HG03060 (cell line): ENCODE data around the gene CMSS1.
"Not testable (repeated sequence)": the region's sequence is repeated elsewhere in the genome, so short reads cannot be mapped to it uniquely, and the experiment has no call there.

Source experiments
- ATAC-seq: cut with Tn5 transposase; IDR thresholded peaks from one replicate; pipeline ENCODE4 v1.9.1; 2021; ENCODE audit warnings: low read depth, moderate number of reproducible peaks; ENCODE audit not compliant: unreplicated experiment

CMSS1 gene

DNA sequence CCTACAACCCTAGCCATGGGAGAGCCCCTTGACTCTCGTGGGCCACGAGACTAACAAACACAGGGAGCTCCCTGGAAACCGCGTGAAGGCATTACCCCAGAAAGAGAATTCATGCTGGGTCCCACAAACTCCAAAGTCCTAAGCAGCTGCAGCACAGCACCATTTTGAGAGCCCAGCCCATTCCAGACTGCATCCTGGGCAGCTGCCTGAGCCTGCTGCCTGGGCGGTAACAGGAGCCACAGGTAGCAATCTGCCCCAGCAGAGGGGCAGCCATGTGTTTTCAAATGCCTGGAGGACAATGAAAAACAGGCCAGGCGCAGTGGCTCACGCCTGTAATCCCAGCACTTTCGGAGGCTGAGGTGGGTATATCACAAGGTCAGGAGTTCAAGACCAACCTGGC, 380.2 kb downstream of the CMSS1 start:
- ATAC-seq = no peak

- no peak for ATAC-seq
Observed at GRCh38 chr3:100198579-100199269, 381.1 kb downstream of the CMSS1 start.

GRCh38 chr3:100205171-100205570, 387.5 kb downstream of the CMSS1 start:
- ATAC-seq = no peak

- no peak for ATAC-seq
Observed at GRCh38 chr3:100206687-100207086, 389.0 kb downstream of the CMSS1 start.

DNA sequence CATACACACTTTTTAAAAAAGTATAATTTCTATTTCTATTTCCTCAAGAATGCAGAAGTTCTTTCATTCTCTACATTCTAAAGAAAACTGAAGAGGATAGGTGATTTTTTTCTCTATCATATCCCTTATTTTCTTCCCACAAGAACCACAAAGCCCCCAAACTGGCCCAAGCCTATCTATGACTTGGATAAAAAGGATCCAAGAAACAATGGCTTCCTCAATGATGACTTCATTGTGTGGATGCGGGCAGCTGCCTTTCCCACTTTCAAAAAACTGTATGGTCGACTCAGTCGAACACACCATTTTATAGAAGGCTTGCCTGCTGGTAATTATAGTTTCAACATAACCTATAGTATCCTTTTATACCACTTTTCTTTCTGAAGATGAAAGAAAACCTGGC, 390.2 kb downstream of the CMSS1 start:
- no peak for ATAC-seq

DNA sequence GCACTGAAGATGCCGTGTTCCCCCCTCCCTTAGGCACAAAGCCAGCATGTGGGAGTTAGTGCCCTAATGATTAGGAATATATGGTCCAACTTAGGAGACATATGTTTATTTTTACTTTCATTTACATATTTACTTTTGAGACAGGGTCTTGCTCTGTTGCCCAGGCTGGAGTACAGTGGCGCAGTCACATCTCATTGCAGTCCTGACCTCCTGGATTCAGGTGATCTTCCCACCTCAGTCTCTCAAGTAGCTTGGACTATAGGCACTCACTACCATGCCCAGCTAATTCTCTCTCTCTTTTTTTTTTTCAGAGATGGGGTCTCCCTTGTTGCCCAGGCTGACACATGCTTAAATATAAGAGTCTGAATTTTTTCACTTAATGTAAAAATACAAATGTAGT, 391.5 kb downstream of the CMSS1 start:
- no peak for ATAC-seq

DNA sequence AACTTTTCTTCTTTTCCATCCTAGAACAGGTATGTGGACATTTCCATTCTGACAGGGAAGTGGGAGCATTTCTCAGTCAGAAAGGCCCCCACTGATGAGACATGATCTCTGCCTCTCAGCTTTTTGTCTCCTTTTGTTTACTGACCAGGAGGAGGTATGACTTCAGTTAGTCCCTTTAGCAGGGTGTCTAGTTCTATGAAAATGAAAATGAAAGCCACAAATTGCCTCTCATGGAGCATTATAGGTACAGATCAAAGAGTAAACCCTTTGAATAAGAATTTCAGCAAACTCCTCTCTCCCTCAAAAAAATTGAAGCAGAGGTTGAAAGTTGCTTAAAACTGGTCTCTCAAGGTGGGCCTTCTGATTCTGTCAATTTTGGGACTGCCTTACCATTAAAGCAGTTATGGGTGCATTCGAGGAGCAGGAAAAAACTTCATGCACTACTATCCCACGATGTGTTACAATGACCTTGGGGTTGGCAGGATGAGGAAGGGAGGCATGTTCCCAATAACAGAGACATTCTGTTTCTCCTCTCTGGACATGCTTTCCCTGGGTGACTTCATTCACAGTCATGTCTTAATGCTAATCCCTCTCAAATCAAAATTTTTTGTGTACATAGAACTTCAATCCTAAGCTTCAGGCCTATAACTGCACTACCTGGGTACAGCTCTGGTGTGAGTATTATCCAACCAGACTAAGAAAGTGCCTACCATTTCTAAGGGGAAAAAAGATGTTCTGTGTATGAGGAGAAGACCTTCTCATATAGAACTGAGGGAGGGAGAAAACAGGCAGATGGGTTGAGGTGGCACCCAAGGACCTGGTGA, 392.5 kb downstream of the CMSS1 start:
- peak; percentile 88 for ATAC-seq

DNA sequence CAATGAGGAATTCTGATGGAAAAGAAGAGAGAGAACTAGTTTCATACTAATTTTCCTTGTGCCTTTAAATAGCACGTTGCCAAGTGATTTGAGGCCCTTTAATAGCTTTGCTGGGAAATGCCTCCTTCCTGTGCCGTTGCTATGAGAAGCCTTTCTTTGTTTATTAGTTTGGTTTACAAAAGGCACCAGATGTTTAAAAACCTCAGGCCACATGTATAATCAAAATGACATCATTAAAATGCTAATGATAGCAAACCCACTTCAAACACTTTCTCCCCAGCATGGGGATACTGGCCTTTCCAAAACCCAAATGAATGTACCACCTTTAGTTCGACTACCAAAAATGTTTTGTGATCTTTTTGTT, 393.1 kb downstream of the CMSS1 start:
- ATAC-seq = no peak

- no peak for ATAC-seq
Observed at GRCh38 chr3:100213891-100214573, 396.4 kb downstream of the CMSS1 start.

DNA sequence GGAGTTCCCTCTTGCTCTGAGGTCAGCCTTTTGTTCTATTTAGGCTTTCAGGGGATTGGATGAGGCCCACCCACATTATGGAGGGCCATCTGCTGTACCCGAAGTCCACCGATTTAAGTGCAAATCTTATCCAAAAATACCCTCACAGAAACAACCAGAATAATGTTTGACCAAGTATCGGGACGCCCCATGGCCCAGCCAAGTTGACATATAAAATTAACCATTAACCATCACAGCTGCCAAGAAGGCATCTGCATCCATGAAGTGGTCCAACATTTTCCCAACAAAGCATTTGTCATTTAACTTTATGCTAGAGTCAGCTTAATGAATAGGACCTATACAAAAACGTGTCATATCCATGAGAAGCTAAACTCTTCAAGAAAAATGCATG, 396.9 kb downstream of the CMSS1 start:
- no peak for ATAC-seq

GRCh38 chr3:100216713-100217112, 399.1 kb downstream of the CMSS1 start:
- ATAC-seq = no peak

GRCh38 chr3:100221159-100221558, 403.5 kb downstream of the CMSS1 start:
- no peak for ATAC-seq

GRCh38 chr3:100225193-100225592, 407.5 kb downstream of the CMSS1 start:
- no peak for ATAC-seq

- no peak for ATAC-seq
Observed at GRCh38 chr3:100225883-100226282, 408.2 kb downstream of the CMSS1 start.

DNA sequence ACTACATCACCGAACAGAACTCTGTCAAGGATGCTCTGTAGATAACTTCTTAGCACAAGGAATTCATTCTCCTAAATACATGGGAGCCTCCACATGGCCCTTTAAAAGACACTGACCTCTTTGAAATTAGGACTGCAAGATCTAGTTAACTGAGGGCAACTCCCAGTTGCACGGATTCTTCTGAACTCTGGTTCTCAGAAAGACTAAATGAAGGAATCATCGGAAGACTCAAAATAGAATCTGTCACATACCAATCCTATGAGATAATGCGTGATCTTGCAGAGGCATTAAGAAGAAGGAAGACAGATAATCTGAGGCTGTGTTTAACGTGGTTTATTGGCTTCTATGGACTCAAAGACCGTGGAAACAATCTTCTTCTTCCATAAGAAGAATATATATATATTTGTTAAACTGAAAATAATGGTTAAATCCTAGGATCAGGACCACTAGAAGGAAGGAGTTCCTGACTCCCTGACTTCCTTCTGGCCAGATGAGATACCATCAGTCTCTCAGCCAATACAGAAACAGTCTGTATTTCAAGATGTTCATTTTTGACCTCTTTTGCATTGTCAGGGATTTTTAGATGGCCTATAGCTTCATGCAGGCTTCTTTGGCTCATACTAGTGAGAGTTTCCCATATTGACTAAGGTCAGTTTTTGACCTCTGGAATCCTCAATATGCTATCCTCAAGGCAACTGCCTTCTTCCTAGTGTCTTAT, 409.2 kb downstream of the CMSS1 start:
- ATAC-seq = no peak

DNA sequence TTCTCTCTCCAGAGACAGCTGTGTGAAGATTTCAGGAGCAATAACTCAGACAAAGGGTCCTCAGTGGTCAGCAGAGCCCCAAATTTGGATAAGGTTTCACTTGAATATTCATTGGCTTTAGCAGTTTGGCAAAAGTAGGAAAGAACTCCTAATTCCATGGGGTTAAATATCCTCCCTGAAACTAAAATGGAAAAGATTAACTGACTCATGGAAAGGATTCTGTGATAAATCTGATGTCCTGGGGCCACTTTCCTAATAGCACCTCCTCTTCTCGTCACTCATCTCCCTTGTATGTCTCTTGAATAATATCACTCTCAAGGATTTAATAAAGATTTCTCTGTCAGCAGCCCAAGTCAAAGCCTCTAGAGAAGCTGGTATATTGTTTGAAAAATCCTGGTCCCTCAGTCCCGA, 409.9 kb downstream of the CMSS1 start:
- ATAC-seq = no peak

- ATAC-seq = no peak
Observed at GRCh38 chr3:100228247-100228646, 410.6 kb downstream of the CMSS1 start.

DNA sequence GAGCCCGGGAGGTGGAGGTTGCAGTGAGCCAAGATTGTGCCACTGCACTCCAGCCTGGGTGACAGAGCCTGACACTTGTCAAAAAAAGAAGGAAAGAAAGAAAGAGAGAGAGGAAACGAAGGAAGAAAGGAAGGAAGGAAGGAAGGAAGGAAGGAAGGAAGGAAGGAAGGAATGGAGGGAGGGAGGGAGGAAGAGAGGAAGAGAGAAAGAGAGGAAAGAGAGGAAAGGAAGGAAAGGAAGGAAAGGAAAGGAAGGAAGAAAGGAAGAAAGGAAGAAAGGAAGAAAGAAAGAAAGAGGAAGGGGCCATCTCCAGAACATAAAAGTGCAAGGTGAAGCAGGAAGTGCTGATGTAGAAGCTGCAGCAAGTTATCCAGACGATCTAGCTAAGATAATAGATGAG, 411.5 kb downstream of the CMSS1 start:
- not testable (repeated sequence) for ATAC-seq

- ATAC-seq = no peak
Observed at GRCh38 chr3:100230710-100231109, 413.0 kb downstream of the CMSS1 start.
